Measurements from ENCODE around the gene CFAP77. TPM values are rescaled to one million over a fixed set of nuclear protein-coding genes. Genes with fewer than 3 reads are reported as not detected.

The CFAP77 gene
- total and polyA plus RNA-seq, 10 of the 15 experiments (the other 5 are each of a cell fraction or from before 2014, with no cell fraction given) = 0.33 TPM; not detected in 9

DNA sequence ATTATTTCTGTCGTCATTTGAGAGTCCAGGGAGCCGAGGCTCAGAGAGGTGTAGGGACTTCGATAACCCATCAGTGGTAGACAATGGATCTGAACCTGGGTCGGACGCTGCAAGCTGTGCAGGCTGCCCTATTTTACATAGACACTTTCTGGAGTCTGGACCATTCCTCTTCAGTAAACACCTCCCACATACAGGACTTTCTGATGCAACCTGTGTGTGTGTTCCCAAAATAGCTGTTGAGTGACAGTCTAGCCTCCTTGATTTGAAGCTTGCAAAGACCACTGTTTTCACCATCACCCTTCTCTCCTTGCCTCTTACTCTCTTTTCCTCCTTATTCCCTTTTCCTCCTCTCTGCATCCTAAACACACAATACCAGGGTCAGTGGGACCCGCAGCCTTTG lies 30.7 kb downstream of the CFAP77 start:
- FAIRE-seq = no peak
- Histone ChIP-seq H3K4me1 (ENCODE audit: control insufficient read depth, insufficient read depth, low read length) (no peaks in the 10 kb centered on the region), H3K9me3 (replicated peaks; ENCODE audit: control insufficient read depth, insufficient read depth, low read length) (no peaks in the 10 kb centered on the region), H2AFZ (ENCODE audit: control insufficient read depth, low read depth, low read length) (no peak overlapping the region), H3K36me3 (ENCODE audit: control insufficient read depth in 2 of 2, insufficient read depth in 2 of 2, low read length in 1 of 2) (no peaks in the 10 kb centered on the region), H3K4me2 (ENCODE audit: control insufficient read depth, insufficient read depth) (no peak overlapping the region), H3K4me3 (no peak overlapping the region), H3K9ac (ENCODE audit: control insufficient read depth, insufficient read depth, low read length) (no peak overlapping the region), H3K27me3 (replicated peaks in 1 of 2; ENCODE audit: control insufficient read depth in 2 of 2, insufficient read depth in 2 of 2, low read length in 1 of 2) (peaks cover 0 to 3% of the 10 kb centered on the region in 2 experiments; a peak in 3 of 4 replicates), H3K79me2 (ENCODE audit: control insufficient read depth, insufficient read depth, low read length) (no peaks in the 10 kb centered on the region), H4K20me1 (ENCODE audit: control insufficient read depth, insufficient read depth) (no peaks in the 10 kb centered on the region), H3K27ac (ENCODE audit: control insufficient read depth, insufficient read depth) (no peak overlapping the region)
- in situ Hi-C loops (cut with MboI) (no loop called here), intact Hi-C loops (cut with micrococcal nuclease; ENCODE audit: unreplicated experiment) (no loop called here)
- CTCF ChIA-PET = no interaction called here
- BruUV-seq (replicated peaks) = no TSS peak
- DNase-seq (ENCODE audit: low read depth, low spot score) = no peak
- SMC1A ChIA-PET (ENCODE audit: uncharacterized antibody, unreplicated experiment) = no interaction called here
- RAD21 ChIA-PET (ENCODE audit: unreplicated experiment) = no interaction called here
- WGBS (ENCODE audit: insufficient coverage, insufficient replicate concordance, low lambda C conversion rate, missing lambda C conversion rate) = 19% methylated on average over 6 of the region's 6 CpGs
- POLR2A ChIA-PET = no interaction called here
- TF ChIP-seq, protein P1, sequence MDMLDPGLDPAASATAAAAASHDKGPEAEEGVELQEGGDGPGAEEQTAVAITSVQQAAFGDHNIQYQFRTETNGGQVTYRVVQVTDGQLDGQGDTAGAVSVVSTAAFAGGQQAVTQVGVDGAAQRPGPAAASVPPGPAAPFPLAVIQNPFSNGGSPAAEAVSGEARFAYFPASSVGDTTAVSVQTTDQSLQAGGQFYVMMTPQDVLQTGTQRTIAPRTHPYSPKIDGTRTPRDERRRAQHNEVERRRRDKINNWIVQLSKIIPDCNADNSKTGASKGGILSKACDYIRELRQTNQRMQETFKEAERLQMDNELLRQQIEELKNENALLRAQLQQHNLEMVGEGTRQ (IDR thresholded peaks at IDR 0.05; ENCODE audit: borderline replicate concordance, low read depth, low read length) = no peak
- TF ChIP-seq KAT2A (conservative IDR thresholded peaks at IDR 0.05; ENCODE audit: control insufficient read depth, low read depth, low read length) (no peak), YBX1 (IDR thresholded peaks at IDR 0.05) (no peak), RAD51 (IDR thresholded peaks at IDR 0.05) (no peak), HCFC1 (IDR thresholded peaks at IDR 0.05; ENCODE audit: low read length) (no peak), ZNF24 (IDR thresholded peaks at IDR 0.05) (no peak), PAX8 (IDR thresholded peaks at IDR 0.05) (no peak), ZNF622 (IDR thresholded peaks at IDR 0.05) (no peak), ATF7 (IDR thresholded peaks at IDR 0.05; ENCODE audit: low read depth) (no peak), MEF2B (IDR thresholded peaks at IDR 0.05; ENCODE audit: partially characterized antibody, poor library complexity, severe bottlenecking) (no peak)
- TF ChIP-seq, protein P2, sequence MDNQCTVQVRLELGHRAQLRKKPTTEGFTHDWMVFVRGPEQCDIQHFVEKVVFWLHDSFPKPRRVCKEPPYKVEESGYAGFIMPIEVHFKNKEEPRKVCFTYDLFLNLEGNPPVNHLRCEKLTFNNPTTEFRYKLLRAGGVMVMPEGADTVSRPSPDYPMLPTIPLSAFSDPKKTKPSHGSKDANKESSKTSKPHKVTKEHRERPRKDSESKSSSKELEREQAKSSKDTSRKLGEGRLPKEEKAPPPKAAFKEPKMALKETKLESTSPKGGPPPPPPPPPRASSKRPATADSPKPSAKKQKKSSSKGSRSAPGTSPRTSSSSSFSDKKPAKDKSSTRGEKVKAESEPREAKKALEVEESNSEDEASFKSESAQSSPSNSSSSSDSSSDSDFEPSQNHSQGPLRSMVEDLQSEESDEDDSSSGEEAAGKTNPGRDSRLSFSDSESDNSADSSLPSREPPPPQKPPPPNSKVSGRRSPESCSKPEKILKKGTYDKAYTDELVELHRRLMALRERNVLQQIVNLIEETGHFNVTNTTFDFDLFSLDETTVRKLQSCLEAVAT (IDR thresholded peaks at IDR 0.05) = no peak
- TF ChIP-seq, protein P3, sequence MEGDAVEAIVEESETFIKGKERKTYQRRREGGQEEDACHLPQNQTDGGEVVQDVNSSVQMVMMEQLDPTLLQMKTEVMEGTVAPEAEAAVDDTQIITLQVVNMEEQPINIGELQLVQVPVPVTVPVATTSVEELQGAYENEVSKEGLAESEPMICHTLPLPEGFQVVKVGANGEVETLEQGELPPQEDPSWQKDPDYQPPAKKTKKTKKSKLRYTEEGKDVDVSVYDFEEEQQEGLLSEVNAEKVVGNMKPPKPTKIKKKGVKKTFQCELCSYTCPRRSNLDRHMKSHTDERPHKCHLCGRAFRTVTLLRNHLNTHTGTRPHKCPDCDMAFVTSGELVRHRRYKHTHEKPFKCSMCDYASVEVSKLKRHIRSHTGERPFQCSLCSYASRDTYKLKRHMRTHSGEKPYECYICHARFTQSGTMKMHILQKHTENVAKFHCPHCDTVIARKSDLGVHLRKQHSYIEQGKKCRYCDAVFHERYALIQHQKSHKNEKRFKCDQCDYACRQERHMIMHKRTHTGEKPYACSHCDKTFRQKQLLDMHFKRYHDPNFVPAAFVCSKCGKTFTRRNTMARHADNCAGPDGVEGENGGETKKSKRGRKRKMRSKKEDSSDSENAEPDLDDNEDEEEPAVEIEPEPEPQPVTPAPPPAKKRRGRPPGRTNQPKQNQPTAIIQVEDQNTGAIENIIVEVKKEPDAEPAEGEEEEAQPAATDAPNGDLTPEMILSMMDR (IDR thresholded peaks at IDR 0.05 in 2 of 3, conservative IDR thresholded peaks at IDR 0.05 in 1 of 3; ENCODE audit: control insufficient read depth in 2 of 3, extremely low read depth in 1 of 3, insufficient read depth in 1 of 3, low read depth in 3 of 3, low read length in 3 of 3) = no peak
- TF ChIP-seq, protein P4, sequence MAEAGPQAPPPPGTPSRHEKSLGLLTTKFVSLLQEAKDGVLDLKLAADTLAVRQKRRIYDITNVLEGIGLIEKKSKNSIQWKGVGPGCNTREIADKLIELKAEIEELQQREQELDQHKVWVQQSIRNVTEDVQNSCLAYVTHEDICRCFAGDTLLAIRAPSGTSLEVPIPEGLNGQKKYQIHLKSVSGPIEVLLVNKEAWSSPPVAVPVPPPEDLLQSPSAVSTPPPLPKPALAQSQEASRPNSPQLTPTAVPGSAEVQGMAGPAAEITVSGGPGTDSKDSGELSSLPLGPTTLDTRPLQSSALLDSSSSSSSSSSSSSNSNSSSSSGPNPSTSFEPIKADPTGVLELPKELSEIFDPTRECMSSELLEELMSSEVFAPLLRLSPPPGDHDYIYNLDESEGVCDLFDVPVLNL (IDR thresholded peaks at IDR 0.05; ENCODE audit: low read depth, low read length) = no peak
- ATAC-seq = no peak
